GM21529 (cell line): Measurements from ENCODE around the gene MOXD1.
"Not testable (repeated sequence)": the region's sequence is repeated elsewhere in the genome, so short reads cannot be mapped to it uniquely, and the experiment has no call there.

ENCODE experiments used
- ATAC-seq: cut with Tn5 transposase; IDR thresholded peaks from one replicate; pipeline ENCODE4 v1.9.1; 2021; ENCODE audit not compliant: unreplicated experiment

Gene MOXD1

GRCh38 chr6:132357120-132357519, 44.2 kb downstream of the MOXD1 start:
- no peak for ATAC-seq

GRCh38 chr6:132354517-132355167, 46.6 kb downstream of the MOXD1 start:
- peak; percentile 64 for ATAC-seq

- ATAC-seq, result not testable (repeated sequence)
These were observed 49.3 kb downstream of the MOXD1 start for GRCh38 chr6:132351986-132352385.

- no peak for ATAC-seq
These were observed 53.0 kb downstream of the MOXD1 start for GRCh38 chr6:132348231-132348630.

GRCh38 chr6:132344811-132345210, 56.5 kb downstream of the MOXD1 start:
- no peak for ATAC-seq

GRCh38 chr6:132341646-132342045, 59.6 kb downstream of the MOXD1 start:
- ATAC-seq, result no peak

GRCh38 chr6:132334521-132334885, 66.8 kb downstream of the MOXD1 start:
- ATAC-seq, result no peak

- ATAC-seq, result no peak
These were observed 67.4 kb downstream of the MOXD1 start for GRCh38 chr6:132333639-132334520.

- ATAC-seq, result no peak
These were observed 70.5 kb downstream of the MOXD1 start for GRCh38 chr6:132330759-132331158.

- ATAC-seq, result no peak
These were observed 78.9 kb downstream of the MOXD1 start for GRCh38 chr6:132322398-132322797.

- ATAC-seq, result no peak
These were observed 81.3 kb downstream of the MOXD1 start for GRCh38 chr6:132320007-132320406.

- ATAC-seq, result no peak
These were observed 84.3 kb downstream of the MOXD1 start for GRCh38 chr6:132316970-132317369.

- ATAC-seq, result peak; percentile 45
These were observed 86.8 kb downstream of the MOXD1 start for GRCh38 chr6:132314432-132314831.

- ATAC-seq, result no peak
These were observed 90.4 kb downstream of the MOXD1 start for GRCh38 chr6:132310921-132311320.

- not testable (repeated sequence) for ATAC-seq
These were observed 91.1 kb downstream of the MOXD1 start for GRCh38 chr6:132310151-132310550.

GRCh38 chr6:132304891-132305305, 96.4 kb downstream of the MOXD1 start:
- ATAC-seq, result no peak

- ATAC-seq, result peak; percentile 84
These were observed 100.8 kb downstream of the MOXD1 start for GRCh38 chr6:132300323-132300949.

- ATAC-seq, result peak; percentile 62
These were observed 102.8 kb downstream of the MOXD1 start for GRCh38 chr6:132298344-132298949.

- no peak for ATAC-seq
These were observed 111.5 kb downstream of the MOXD1 start for GRCh38 chr6:132289756-132290155.

GRCh38 chr6:132287101-132287500, 114.2 kb downstream of the MOXD1 start:
- no peak for ATAC-seq

- ATAC-seq, result no peak
These were observed 114.8 kb downstream of the MOXD1 start for GRCh38 chr6:132286298-132287019.
